IMR-90 (cell line): ENCODE measurements around the gene COLGALT1.

ENCODE experiments used
- CTCF ChIP-seq: conservative IDR thresholded peaks from 2 replicates; pipeline ENCODE4 v1.5.1; 2012; ENCODE audit warnings: mild to moderate bottlenecking, low read depth, low read length, improper control_type of control experiment
- ELK1 ChIP-seq: fragments of 150-350 bp; IDR thresholded peaks from 2 replicates; pipeline ENCODE4 v1.6.1; 2016; ENCODE audit warnings: low read depth, mild to moderate bottlenecking, low read length, moderate library complexity, borderline replicate concordance
- TF ChIP-seq, protein P1 (sequence below): fragments of 150-350 bp; IDR thresholded peaks from 2 replicates; pipeline ENCODE4 v1.6.1; 2017; ENCODE audit warnings: mild to moderate bottlenecking, antibody characterized with exemption, low read length, low read depth

DNA sequence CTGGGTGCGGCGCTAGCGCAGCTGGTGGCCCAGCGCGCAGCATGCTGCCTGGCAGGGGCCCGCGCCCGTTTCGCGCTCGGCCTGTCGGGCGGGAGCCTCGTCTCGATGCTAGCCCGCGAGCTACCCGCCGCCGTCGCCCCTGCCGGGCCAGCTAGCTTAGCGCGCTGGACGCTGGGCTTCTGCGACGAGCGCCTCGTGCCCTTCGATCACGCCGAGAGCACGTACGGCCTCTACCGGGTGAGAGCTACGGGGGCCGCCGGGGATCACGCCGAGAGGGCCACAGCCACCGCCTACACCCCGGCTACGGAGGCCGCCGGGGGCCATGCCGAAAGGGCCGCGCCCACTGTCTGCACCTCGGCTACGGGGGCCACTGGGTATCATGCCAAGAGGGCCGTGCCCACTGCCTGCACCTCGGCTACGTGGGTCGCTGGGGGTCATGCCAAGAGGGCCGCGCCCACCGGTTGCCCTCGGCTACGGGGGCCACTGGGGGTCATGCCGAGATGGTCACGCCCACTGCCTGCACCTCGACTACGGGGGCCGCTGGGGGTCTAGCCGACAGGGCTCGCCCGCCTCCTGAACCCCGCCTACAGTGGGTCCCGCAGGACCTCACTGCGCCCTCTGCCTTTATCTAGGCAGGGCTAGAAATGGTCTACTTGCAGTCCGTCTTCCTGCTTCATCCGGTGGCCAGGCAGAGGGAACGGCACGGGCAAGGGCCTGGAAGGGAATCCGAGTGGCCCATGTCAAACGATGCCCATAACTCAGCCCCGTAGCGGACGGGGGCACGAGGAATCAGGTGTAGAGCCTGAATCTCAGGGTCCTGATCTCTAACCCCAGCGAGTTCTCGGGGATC, 43.5 kb upstream of the COLGALT1 start:
- TF ChIP-seq ELK1 (no peak), CTCF (no peak)
- TF ChIP-seq, protein P1, sequence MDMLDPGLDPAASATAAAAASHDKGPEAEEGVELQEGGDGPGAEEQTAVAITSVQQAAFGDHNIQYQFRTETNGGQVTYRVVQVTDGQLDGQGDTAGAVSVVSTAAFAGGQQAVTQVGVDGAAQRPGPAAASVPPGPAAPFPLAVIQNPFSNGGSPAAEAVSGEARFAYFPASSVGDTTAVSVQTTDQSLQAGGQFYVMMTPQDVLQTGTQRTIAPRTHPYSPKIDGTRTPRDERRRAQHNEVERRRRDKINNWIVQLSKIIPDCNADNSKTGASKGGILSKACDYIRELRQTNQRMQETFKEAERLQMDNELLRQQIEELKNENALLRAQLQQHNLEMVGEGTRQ = no peak
